ENCODE results near the gene CD274.

CD274 gene

GRCh38 chr9:5513966-5514616, 63.7 kb downstream of the CD274 start:
- TF ChIP-seq, protein P1, sequence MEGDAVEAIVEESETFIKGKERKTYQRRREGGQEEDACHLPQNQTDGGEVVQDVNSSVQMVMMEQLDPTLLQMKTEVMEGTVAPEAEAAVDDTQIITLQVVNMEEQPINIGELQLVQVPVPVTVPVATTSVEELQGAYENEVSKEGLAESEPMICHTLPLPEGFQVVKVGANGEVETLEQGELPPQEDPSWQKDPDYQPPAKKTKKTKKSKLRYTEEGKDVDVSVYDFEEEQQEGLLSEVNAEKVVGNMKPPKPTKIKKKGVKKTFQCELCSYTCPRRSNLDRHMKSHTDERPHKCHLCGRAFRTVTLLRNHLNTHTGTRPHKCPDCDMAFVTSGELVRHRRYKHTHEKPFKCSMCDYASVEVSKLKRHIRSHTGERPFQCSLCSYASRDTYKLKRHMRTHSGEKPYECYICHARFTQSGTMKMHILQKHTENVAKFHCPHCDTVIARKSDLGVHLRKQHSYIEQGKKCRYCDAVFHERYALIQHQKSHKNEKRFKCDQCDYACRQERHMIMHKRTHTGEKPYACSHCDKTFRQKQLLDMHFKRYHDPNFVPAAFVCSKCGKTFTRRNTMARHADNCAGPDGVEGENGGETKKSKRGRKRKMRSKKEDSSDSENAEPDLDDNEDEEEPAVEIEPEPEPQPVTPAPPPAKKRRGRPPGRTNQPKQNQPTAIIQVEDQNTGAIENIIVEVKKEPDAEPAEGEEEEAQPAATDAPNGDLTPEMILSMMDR (IDR thresholded peaks at IDR 0.05; ENCODE audit: borderline replicate concordance, insufficient read depth, low read depth, low read length) = no peak
- H3K4me3 ChIP-seq (ENCODE audit: low read depth, low read length) = no peak overlapping the region

DNA sequence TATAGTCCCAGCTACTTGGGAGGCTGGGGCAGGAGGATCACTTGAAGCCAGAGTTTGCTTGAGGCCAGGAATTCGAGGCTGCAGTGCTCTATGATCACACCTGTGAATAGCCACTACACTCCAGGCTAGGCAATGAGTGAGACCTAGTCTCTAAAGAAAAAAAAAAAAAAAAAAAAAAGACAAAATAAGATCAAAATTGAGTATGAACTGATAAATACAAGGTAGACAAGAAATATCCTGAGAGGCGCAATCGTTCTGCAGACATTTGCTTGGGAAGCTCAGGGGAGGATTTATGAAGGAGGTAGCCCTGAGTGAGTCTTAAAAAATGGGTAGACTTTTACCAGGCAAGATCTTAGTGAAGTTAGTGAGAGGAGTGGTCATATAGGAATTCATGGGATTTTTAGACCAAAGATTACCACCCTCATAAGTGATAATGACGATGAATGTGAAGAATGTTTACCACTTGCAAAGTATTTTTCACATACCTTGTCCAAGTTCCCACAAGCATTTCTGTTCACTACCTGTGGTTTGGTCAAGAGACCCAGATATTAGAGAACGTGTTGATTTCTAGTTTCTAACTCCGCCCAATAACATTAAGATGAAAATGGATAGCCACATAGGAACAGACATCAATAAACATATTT, 64.4 kb downstream of the CD274 start:
- H3K4me3 ChIP-seq (ENCODE audit: low read depth, low read length) = no peak overlapping the region
- TF ChIP-seq, protein P1 (IDR thresholded peaks at IDR 0.05; ENCODE audit: borderline replicate concordance, insufficient read depth, low read depth, low read length) = no peak

DNA sequence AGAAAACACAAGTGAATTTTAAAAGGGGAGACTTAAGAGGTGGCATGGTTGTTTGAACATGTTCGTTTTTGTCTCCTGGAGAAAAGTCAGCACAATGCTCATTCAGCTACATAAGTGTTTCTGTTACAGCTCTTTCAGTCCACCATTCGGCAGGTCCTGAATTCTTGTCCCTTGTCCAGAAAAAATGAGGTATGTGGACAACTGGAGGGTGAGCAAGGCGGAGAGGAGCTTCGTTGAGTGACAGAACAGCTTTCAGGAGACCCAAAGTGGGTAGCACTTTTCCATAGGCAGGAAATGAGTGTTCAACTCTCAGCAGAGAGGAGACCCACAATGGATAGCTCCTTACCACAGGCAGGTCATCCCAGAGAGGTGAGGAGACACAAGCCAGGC, 64.9 kb downstream of the CD274 start:
- TF ChIP-seq, protein P1 (IDR thresholded peaks at IDR 0.05; ENCODE audit: borderline replicate concordance, insufficient read depth, low read depth, low read length) = no peak

DNA sequence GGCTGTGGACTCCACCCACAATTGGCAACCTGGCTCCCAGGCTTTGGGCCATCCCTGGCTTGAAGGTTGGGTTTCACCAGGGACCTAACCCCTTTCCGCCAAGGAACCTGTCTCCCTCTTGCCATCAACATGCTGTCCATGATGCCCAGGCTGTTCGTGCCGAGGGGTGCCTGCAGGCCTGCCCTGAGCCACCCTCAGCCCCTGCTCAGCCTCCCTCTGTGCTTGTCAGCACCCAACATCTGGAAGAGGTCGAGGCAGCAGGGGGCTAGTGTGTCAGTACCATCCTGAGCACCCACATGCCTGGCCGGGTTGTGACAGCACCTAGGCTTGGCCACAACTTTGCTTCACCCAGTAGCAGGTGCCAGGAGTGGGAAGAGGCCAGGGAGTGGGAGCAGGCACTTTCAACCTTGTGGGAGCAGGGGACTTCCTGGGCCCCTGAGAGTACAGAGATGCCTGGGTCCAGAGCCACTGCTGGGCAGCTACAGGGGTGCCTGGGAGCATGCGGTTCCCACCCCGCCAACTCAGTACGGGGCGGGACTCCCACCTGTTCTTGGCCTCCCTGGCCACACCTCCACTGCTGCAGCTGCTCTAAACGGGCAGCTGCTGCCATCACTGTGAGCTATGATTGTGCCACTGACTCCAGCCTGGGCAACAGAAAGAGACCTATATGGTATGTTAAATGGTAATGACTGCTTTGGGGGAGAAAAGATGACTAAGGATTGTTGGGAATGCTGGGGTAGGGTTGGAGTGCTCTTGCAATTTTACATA, 66.3 kb downstream of the CD274 start:
- TF ChIP-seq, protein P1 (IDR thresholded peaks at IDR 0.05; ENCODE audit: borderline replicate concordance, insufficient read depth, low read depth, low read length) = no peak
- H3K4me3 ChIP-seq (ENCODE audit: low read depth, low read length) = no peak overlapping the region

More for the DNA sequence above, 64.9 kb downstream of the CD274 start:
- no peak overlapping the region for H3K4me3 ChIP-seq (ENCODE audit: low read depth, low read length)

GRCh38 chr9:5518171-5518936, 68.0 kb downstream of the CD274 start:
- no peak overlapping the region for H3K4me3 ChIP-seq (ENCODE audit: low read depth, low read length)
- TF ChIP-seq, protein P1 (IDR thresholded peaks at IDR 0.05; ENCODE audit: borderline replicate concordance, insufficient read depth, low read depth, low read length) = no peak

- TF ChIP-seq, protein P1 (IDR thresholded peaks at IDR 0.05; ENCODE audit: borderline replicate concordance, insufficient read depth, low read depth, low read length) = no peak
- no peak overlapping the region for H3K4me3 ChIP-seq (ENCODE audit: low read depth, low read length)
Observed at GRCh38 chr9:5518937-5519319, 68.6 kb downstream of the CD274 start.
